SK-N-SH treated with all-trans-retinoic acid at 6 μM for 48 hours (cell line): ENCODE measurements around the gene LTBP1.

Experiments used
- ESRRG ChIP-seq: fragments of 250-450 bp; sonication (Bioruptor Pico); IDR thresholded peaks from 2 replicates; pipeline ENCODE4 v1.6.1; 2021; ENCODE audit warnings: mild to moderate bottlenecking
- ISL1 ChIP-seq: fragments of 250-450 bp; sonication (Bioruptor Pico); IDR thresholded peaks from 2 replicates; pipeline ENCODE4 v2.1.2; 2022; ENCODE audit warnings: mild to moderate bottlenecking, moderate library complexity
- OSR1 ChIP-seq: fragments of 250-450 bp; sonication (Bioruptor Pico); IDR thresholded peaks from 2 replicates; pipeline ENCODE4 v1.8.0; 2022; ENCODE audit warnings: moderate library complexity, mild to moderate bottlenecking, inconsistent platforms
- PPARA ChIP-seq: fragments of 250-450 bp; sonication (Bioruptor Pico); IDR thresholded peaks from 2 replicates; pipeline ENCODE4 v1.5.0; 2020; ENCODE audit warnings: mild to moderate bottlenecking, borderline replicate concordance
- SNAI2 ChIP-seq: fragments of 250-450 bp; sonication (Bioruptor Pico); IDR thresholded peaks from 2 replicates; pipeline ENCODE4 v1.5.0; 2020; ENCODE audit warnings: mild to moderate bottlenecking, moderate library complexity
- TOX ChIP-seq: fragments of 250-450 bp; sonication (Bioruptor Pico); IDR thresholded peaks from 2 replicates; pipeline ENCODE4 v1.8.0; 2021; ENCODE audit warnings: mild to moderate bottlenecking, moderate library complexity, borderline replicate concordance
- ZC3H10 ChIP-seq: fragments of 250-450 bp; sonication (Bioruptor Pico); IDR thresholded peaks from 2 replicates; pipeline ENCODE4 v1.5.1; 2021; ENCODE audit warnings: mild to moderate bottlenecking, moderate library complexity
- ZFP3 ChIP-seq: fragments of 250-450 bp; sonication (Bioruptor Pico); IDR thresholded peaks from 2 replicates; pipeline ENCODE4 v1.5.0; 2020; ENCODE audit warnings: mild to moderate bottlenecking, moderate library complexity
- ZFP30 ChIP-seq: fragments of 450-650 bp; formaldehyde crosslinking; IDR thresholded peaks from 2 replicates; pipeline ENCODE4 v1.5.0; 2022; ENCODE audit warnings: mild to moderate bottlenecking, moderate library complexity
- TF ChIP-seq, protein P1 (sequence below): fragments of 250-450 bp; sonication (Bioruptor Pico); IDR thresholded peaks from 2 replicates; pipeline ENCODE4 v1.5.0; 2020; ENCODE audit warnings: mild to moderate bottlenecking, moderate library complexity
- TF ChIP-seq, protein P2 (sequence below): fragments of 250-450 bp; sonication (Bioruptor Pico); IDR thresholded peaks from 2 replicates; pipeline ENCODE4 v1.5.1; 2020; ENCODE audit warnings: low read depth, mild to moderate bottlenecking, moderate library complexity
- TF ChIP-seq, protein P3 (sequence below): fragments of 250-450 bp; sonication (Bioruptor Pico); IDR thresholded peaks from 2 replicates; pipeline ENCODE4 v1.8.0; 2021; ENCODE audit warnings: low read depth, mild to moderate bottlenecking, moderate library complexity, borderline replicate concordance

DNA sequence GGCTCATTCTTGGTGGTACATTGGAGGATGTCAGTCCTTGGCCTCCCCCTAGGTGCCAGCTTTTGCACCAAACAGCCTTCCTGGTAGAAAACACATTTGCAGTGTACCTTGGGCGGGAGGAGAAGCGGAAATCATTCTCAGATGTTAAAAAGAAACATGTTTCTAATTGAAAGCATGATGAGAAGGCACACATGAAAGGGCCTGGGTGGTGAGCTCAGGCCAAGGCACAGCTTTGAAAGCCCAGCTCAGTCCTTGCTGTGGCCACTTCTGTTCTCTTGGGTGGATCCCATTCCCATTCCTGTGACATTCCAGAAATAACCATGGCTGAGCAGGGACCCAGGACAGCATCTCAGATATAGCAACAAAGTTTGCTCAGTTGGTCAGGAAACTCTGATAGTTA is 71.5 kb downstream of the LTBP1 start:
- TF ChIP-seq, protein P1, sequence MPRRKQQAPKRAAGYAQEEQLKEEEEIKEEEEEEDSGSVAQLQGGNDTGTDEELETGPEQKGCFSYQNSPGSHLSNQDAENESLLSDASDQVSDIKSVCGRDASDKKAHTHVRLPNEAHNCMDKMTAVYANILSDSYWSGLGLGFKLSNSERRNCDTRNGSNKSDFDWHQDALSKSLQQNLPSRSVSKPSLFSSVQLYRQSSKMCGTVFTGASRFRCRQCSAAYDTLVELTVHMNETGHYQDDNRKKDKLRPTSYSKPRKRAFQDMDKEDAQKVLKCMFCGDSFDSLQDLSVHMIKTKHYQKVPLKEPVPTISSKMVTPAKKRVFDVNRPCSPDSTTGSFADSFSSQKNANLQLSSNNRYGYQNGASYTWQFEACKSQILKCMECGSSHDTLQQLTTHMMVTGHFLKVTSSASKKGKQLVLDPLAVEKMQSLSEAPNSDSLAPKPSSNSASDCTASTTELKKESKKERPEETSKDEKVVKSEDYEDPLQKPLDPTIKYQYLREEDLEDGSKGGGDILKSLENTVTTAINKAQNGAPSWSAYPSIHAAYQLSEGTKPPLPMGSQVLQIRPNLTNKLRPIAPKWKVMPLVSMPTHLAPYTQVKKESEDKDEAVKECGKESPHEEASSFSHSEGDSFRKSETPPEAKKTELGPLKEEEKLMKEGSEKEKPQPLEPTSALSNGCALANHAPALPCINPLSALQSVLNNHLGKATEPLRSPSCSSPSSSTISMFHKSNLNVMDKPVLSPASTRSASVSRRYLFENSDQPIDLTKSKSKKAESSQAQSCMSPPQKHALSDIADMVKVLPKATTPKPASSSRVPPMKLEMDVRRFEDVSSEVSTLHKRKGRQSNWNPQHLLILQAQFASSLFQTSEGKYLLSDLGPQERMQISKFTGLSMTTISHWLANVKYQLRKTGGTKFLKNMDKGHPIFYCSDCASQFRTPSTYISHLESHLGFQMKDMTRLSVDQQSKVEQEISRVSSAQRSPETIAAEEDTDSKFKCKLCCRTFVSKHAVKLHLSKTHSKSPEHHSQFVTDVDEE (CRISPR knock-in tag), result no peak
- TF ChIP-seq PPARA (CRISPR knock-in tag) (no peak), ZFP3 (CRISPR knock-in tag) (no peak), ZC3H10 (CRISPR knock-in tag) (no peak), ESRRG (CRISPR knock-in tag) (no peak), TOX (no peak), OSR1 (CRISPR knock-in tag) (no peak), ISL1 (CRISPR knock-in tag) (no peak), SNAI2 (CRISPR knock-in tag) (no peak), ZFP30 (CRISPR knock-in tag) (no peak)
- TF ChIP-seq, protein P2, sequence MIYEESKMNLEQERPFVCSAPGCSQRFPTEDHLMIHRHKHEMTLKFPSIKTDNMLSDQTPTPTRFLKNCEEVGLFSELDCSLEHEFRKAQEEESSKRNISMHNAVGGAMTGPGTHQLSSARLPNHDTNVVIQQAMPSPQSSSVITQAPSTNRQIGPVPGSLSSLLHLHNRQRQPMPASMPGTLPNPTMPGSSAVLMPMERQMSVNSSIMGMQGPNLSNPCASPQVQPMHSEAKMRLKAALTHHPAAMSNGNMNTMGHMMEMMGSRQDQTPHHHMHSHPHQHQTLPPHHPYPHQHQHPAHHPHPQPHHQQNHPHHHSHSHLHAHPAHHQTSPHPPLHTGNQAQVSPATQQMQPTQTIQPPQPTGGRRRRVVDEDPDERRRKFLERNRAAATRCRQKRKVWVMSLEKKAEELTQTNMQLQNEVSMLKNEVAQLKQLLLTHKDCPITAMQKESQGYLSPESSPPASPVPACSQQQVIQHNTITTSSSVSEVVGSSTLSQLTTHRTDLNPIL (CRISPR knock-in tag), result no peak
- TF ChIP-seq, protein P3, sequence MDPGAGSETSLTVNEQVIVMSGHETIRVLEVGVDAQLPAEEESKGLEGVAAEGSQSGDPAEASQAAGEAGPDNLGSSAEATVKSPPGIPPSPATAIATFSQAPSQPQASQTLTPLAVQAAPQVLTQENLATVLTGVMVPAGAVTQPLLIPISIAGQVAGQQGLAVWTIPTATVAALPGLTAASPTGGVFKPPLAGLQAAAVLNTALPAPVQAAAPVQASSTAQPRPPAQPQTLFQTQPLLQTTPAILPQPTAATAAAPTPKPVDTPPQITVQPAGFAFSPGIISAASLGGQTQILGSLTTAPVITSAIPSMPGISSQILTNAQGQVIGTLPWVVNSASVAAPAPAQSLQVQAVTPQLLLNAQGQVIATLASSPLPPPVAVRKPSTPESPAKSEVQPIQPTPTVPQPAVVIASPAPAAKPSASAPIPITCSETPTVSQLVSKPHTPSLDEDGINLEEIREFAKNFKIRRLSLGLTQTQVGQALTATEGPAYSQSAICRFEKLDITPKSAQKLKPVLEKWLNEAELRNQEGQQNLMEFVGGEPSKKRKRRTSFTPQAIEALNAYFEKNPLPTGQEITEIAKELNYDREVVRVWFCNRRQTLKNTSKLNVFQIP (CRISPR knock-in tag), result no peak
